ENCODE data around the gene JMJD4. TPM values are rescaled to one million over a fixed set of nuclear protein-coding genes. Genes with fewer than 3 reads are reported as not detected.

JMJD4 gene
- total and polyA plus RNA-seq, 9 of the 15 experiments (the other 6 are each of a cell fraction or from before 2014, with no cell fraction given): 1.4 to 42.6 (median 29.2) TPM

DNA sequence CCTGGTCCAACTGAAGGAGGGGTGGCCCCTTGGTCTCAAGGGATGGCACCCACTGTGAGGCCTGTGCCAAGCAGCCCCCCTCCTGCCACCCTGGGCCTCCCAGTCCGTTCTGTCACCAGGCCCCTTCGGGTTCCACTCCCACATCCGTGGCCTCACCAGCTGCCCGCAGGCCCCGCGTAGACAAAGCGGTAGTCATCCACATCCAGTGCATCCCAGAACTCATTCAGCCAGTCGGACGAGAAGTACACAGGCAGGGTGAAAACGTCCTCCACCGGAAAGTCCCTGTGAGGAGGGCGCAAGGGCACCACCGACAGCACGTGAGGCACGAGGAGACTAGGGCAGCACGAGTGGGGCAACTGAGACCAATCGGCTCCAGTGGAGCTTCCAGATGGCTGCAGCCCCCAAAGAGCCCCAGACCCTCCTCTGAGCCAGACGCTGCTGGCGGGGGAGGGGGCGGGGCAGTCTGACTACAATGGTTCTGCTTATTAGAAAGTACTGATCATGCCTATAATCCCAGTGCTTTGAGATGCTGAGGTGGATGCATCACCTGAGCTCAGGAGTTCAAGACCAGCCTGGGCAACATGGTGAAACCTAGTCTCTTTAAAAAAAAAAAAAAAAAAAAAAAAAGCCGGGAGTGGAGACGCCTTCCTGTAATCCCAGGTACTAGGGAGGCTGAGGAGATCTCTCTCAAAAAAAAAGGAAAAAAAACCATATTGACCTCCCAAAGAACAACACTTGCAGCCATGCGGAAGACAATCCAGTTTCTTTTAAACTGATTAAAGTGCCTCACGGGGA, 1.2 kb downstream of the JMJD4 start:
- ChIA-PET POLR2A (interaction anchor here (0.6 kb wide), 1 partner anchor 242 kb away, joined by 3 read pairs; no protein-coding TSS in a partner anchor), CTCF (ENCODE audit: low intra/inter-chr PET ratio) (no interaction called here)
- Histone ChIP-seq H4K20me1 (replicated peaks; ENCODE audit: control insufficient read depth, insufficient read depth, low read length) (peaks cover 17% of the 10 kb centered on the region), H3K9me3 (replicated peaks; ENCODE audit: control insufficient read depth, insufficient read depth, low read depth, low read length) (no peaks in the 10 kb centered on the region), H3K4me1 (replicated peaks in 1 of 2; ENCODE audit: control insufficient read depth in 2 of 2, insufficient read depth in 2 of 2, low read length in 2 of 2) (peaks cover 9 to 70% of the 10 kb centered on the region in 2 experiments; a peak in 4 of 5 replicates), H3K36me3 (ENCODE audit: control insufficient read depth, insufficient read depth, low read length) (peaks cover 35% of the 10 kb centered on the region; the same call in 2 of the 3 replicates), H3K9ac (ENCODE audit: insufficient read depth in 1 of 2, low read depth in 2 of 2, low read length in 2 of 2) (peak overlapping the region; percentile 88 to 91), H3K27ac (ENCODE audit: extremely low read depth, low read depth, low read length) (peak overlapping the region; percentile 81; the same call in 2 of the 3 replicates), H3K4me2 (ENCODE audit: insufficient read depth, low read length) (peak overlapping the region; percentile 100), H3K4me3 (peak overlapping the region; percentile 100), H2AFZ (ENCODE audit: low read depth, low read length) (peak overlapping the region; percentile 97; the same call in 1 of the 2 replicates), H3K9me1 (ENCODE audit: control insufficient read depth, insufficient read depth, low read length) (no peaks in the 10 kb centered on the region), H3K79me2 (ENCODE audit: control insufficient read depth, insufficient read depth, low read length) (peaks cover 58% of the 10 kb centered on the region), H3K27me3 (ENCODE audit: control insufficient read depth in 2 of 2, insufficient read depth in 2 of 2, low read length in 2 of 2) (no peaks in the 10 kb centered on the region)
- in situ Hi-C loops (cut with MboI) (no loop called here), intact Hi-C loops (cut with micrococcal nuclease) (no loop called here)
- 66% methylated on average over 22 of the region's 24 CpGs for WGBS (ENCODE audit: insufficient coverage, low coverage, missing lambda C conversion rate)
- TSS peak; percentile 61 for BruUV-seq (replicated peaks)
- ATAC-seq (no peak), FAIRE-seq (no peak), DNase-seq (ENCODE audit: extremely low read depth in 1 of 4, low spot score in 3 of 4) (no peak)
- TF ChIP-seq NFXL1 (CRISPR knock-in tag; IDR thresholded peaks at IDR 0.05) (no peak), RBFOX2 (IDR thresholded peaks at IDR 0.05; ENCODE audit: low read depth, low read length) (0 out of 2 replicates have a peak, but pooled peaks have one; percentile 18), MED1 (CRISPR knock-in tag; IDR thresholded peaks at IDR 0.05; ENCODE audit: borderline replicate concordance) (no peak), ZNF143 (CRISPR knock-in tag; IDR thresholded peaks at IDR 0.05) (no peak)
- TF ChIP-seq, protein P1, sequence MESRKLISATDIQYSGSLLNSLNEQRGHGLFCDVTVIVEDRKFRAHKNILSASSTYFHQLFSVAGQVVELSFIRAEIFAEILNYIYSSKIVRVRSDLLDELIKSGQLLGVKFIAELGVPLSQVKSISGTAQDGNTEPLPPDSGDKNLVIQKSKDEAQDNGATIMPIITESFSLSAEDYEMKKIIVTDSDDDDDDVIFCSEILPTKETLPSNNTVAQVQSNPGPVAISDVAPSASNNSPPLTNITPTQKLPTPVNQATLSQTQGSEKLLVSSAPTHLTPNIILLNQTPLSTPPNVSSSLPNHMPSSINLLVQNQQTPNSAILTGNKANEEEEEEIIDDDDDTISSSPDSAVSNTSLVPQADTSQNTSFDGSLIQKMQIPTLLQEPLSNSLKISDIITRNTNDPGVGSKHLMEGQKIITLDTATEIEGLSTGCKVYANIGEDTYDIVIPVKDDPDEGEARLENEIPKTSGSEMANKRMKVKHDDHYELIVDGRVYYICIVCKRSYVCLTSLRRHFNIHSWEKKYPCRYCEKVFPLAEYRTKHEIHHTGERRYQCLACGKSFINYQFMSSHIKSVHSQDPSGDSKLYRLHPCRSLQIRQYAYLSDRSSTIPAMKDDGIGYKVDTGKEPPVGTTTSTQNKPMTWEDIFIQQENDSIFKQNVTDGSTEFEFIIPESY (CRISPR knock-in tag; IDR thresholded peaks at IDR 0.05): peak; percentile 44; the same call in 1 of the 2 replicates
- TF ChIP-seq, protein P2, sequence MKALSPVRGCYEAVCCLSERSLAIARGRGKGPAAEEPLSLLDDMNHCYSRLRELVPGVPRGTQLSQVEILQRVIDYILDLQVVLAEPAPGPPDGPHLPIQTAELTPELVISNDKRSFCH (CRISPR knock-in tag; IDR thresholded peaks at IDR 0.05): no peak
- TF ChIP-seq, protein P2 (tag; IDR thresholded peaks at IDR 0.05): no peak
- TF ChIP-seq, protein P3, sequence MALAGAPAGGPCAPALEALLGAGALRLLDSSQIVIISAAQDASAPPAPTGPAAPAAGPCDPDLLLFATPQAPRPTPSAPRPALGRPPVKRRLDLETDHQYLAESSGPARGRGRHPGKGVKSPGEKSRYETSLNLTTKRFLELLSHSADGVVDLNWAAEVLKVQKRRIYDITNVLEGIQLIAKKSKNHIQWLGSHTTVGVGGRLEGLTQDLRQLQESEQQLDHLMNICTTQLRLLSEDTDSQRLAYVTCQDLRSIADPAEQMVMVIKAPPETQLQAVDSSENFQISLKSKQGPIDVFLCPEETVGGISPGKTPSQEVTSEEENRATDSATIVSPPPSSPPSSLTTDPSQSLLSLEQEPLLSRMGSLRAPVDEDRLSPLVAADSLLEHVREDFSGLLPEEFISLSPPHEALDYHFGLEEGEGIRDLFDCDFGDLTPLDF (CRISPR knock-in tag; IDR thresholded peaks at IDR 0.05): no peak
